ENCODE measurements around the gene GSTA5.
"Not testable (repeated sequence)": the region's sequence is repeated elsewhere in the genome, so short reads cannot be mapped to it uniquely, and the experiment has no call there.

GSTA5 gene

GRCh38 chr6:52840763-52841585 lies at the start of gene GSTA5:
TSS of gene GSTA5 (minus strand) at chr6:52840813.
- no peak for DNase-seq

- DNase-seq = no peak
Measured at GRCh38 chr6:52890018-52890417, 49.4 kb upstream of the GSTA5 start.

- DNase-seq = no peak
Measured at GRCh38 chr6:52887910-52888524, 47.4 kb upstream of the GSTA5 start.

GRCh38 chr6:52881996-52882841 lies 41.6 kb upstream of the GSTA5 start:
- peak; percentile 77 for DNase-seq

GRCh38 chr6:52881662-52881995 lies 41.0 kb upstream of the GSTA5 start:
- DNase-seq = no peak

- no peak for DNase-seq
Measured at GRCh38 chr6:52877786-52878185, 37.2 kb upstream of the GSTA5 start.

- no peak for DNase-seq
Measured at GRCh38 chr6:52877168-52877567, 36.6 kb upstream of the GSTA5 start.

- DNase-seq = no peak
Measured at GRCh38 chr6:52876056-52876787, 35.6 kb upstream of the GSTA5 start.

- DNase-seq = no peak
Measured at GRCh38 chr6:52872031-52872430, 31.4 kb upstream of the GSTA5 start.

GRCh38 chr6:52871621-52872020 lies 31.0 kb upstream of the GSTA5 start:
- DNase-seq = no peak

- DNase-seq = not testable (repeated sequence)
Measured at GRCh38 chr6:52870335-52871091, 29.9 kb upstream of the GSTA5 start.

GRCh38 chr6:52868899-52869298 lies 28.3 kb upstream of the GSTA5 start:
- DNase-seq = not testable (repeated sequence)

- no peak for DNase-seq
Measured at GRCh38 chr6:52868240-52868639, 27.6 kb upstream of the GSTA5 start.

- not testable (repeated sequence) for DNase-seq
Measured at GRCh38 chr6:52861151-52861550, 20.5 kb upstream of the GSTA5 start.

- DNase-seq = no peak
Measured at GRCh38 chr6:52858416-52858815, 17.8 kb upstream of the GSTA5 start.

- not testable (repeated sequence) for DNase-seq
Measured at GRCh38 chr6:52856137-52856536, 15.5 kb upstream of the GSTA5 start.

GRCh38 chr6:52849137-52849536 lies 8.5 kb upstream of the GSTA5 start:
- DNase-seq = no peak

- DNase-seq = no peak
Measured at GRCh38 chr6:52846002-52846401, 5.4 kb upstream of the GSTA5 start.

GRCh38 chr6:52843605-52844004 lies 3.0 kb upstream of the GSTA5 start:
- DNase-seq = no peak

- DNase-seq = peak; percentile 39
Measured at GRCh38 chr6:52839124-52840055, 1.2 kb downstream of the GSTA5 start.

- DNase-seq = no peak
Measured at GRCh38 chr6:52834481-52834880, 6.1 kb downstream of the GSTA5 start.

Data from right hindlimb (tissue), 1 donor.